Mesendoderm (in vitro differentiated cells): ENCODE measurements around the gene FAM83F.

Source experiments
- DNase-seq: peaks from one replicate; pipeline ENCODE4 v3.0.0; 2013
- H2AK5ac ChIP-seq: 2 replicates; pipeline ENCODE4 v1.6.1; 2013; ENCODE audit warnings: low read length, inconsistent platforms
- H2BK120ac ChIP-seq: 2 replicates; pipeline ENCODE4 v1.6.1; 2013; ENCODE audit warnings: low read depth, mild to moderate bottlenecking, low read length, moderate library complexity, mixed read lengths
- H2BK15ac ChIP-seq: replicated peaks from 2 replicates; pipeline ENCODE4 v1.6.1; 2013; ENCODE audit warnings: low read depth, mild to moderate bottlenecking, moderate library complexity
- H2BK5ac ChIP-seq: 2 replicates; pipeline ENCODE4 v1.6.1; 2013; ENCODE audit warnings: low read length, inconsistent platforms
- H3K18ac ChIP-seq: 2 replicates; pipeline ENCODE4 v1.6.1; 2013; ENCODE audit warnings: mild to moderate bottlenecking, low read length, mixed read lengths
- H3K23ac ChIP-seq: one replicate; pipeline ENCODE4 v1.6.1; 2013; ENCODE audit warnings: low read length
- H3K27ac ChIP-seq: 2 replicates; pipeline ENCODE4 v1.5.1; 2013; ENCODE audit warnings: low read depth, mild to moderate bottlenecking, inconsistent platforms, low read length, moderate library complexity
- H3K27me3 ChIP-seq: 2 replicates; pipeline ENCODE4 v1.6.1; 2013; ENCODE audit warnings: low read length, control low read depth, mild to moderate bottlenecking, inconsistent platforms; ENCODE audit not compliant: insufficient read depth, poor library complexity
- H3K36me3 ChIP-seq: 2 replicates; pipeline ENCODE4 v1.6.1; 2013; ENCODE audit warnings: low read length, inconsistent platforms; ENCODE audit not compliant: control insufficient read depth, insufficient read depth
- H3K4ac ChIP-seq: one replicate; pipeline ENCODE4 v1.6.1; 2013; ENCODE audit warnings: low read depth, mild to moderate bottlenecking, low read length, moderate library complexity
- H3K4me1 ChIP-seq: 2 replicates; pipeline ENCODE4 v1.6.1; 2013; ENCODE audit warnings: low read depth, low read length, inconsistent platforms; ENCODE audit not compliant: control insufficient read depth
- H3K4me2 ChIP-seq: 2 replicates; pipeline ENCODE4 v1.6.1; 2013; ENCODE audit warnings: low read length
- H3K4me3 ChIP-seq: 2 replicates; pipeline ENCODE4 v1.5.1; 2013; ENCODE audit warnings: mild to moderate bottlenecking, low read length
- H3K56ac ChIP-seq: one replicate; pipeline ENCODE4 v1.6.1; 2013; ENCODE audit warnings: low read length
- H3K79me1 ChIP-seq: 2 replicates; pipeline ENCODE4 v1.6.1; 2013; ENCODE audit warnings: low read length, inconsistent platforms
- H3K79me2 ChIP-seq: 2 replicates; pipeline ENCODE4 v1.6.1; 2013; ENCODE audit warnings: mild to moderate bottlenecking, low read length; ENCODE audit not compliant: control insufficient read depth, insufficient read depth
- H3K9ac ChIP-seq: 2 replicates; pipeline ENCODE4 v1.6.1; 2013; ENCODE audit warnings: low read length, inconsistent platforms
- H4K5ac ChIP-seq: one replicate; pipeline ENCODE4 v1.6.1; 2013; ENCODE audit warnings: low read length
- H4K8ac ChIP-seq: one replicate; pipeline ENCODE4 v1.6.1; 2013; ENCODE audit warnings: low read depth, mild to moderate bottlenecking, control low read depth, low read length, moderate library complexity
- WGBS: extraction: QIAGEN DNeasy Blood & Tissue Kit; methylation state at CpG from one replicate; pipeline ENCODE4 v1.1.7; 2013; ENCODE audit warnings: low lambda C conversion rate, missing lambda C conversion rate; ENCODE audit not compliant: insufficient coverage; ENCODE audit errors: extremely low coverage; 5-methylcytosine and 5-hydroxymethylcytosine counted together

The FAM83F gene

GRCh38 chr22:40002935-40003715 lies 8.4 kb downstream of the FAM83F start:
- no peak overlapping the region for H4K5ac ChIP-seq
- no peak overlapping the region for H3K4me2 ChIP-seq
- peaks cover 30% of the 10 kb centered on the region for H3K79me1 ChIP-seq
- H2AK5ac ChIP-seq = no peak overlapping the region
- no peak overlapping the region for H3K23ac ChIP-seq
- H2BK5ac ChIP-seq = no peak overlapping the region
- H4K8ac ChIP-seq = no peak overlapping the region
- H3K18ac ChIP-seq = no peak overlapping the region
- H3K4me1 ChIP-seq = peaks cover 28% of the 10 kb centered on the region
- no peak overlapping the region for H3K4ac ChIP-seq
- no peak overlapping the region for H3K27ac ChIP-seq
- no peaks in the 10 kb centered on the region for H3K27me3 ChIP-seq
- H3K4me3 ChIP-seq = no peak overlapping the region
- peaks cover 31% of the 10 kb centered on the region for H3K79me2 ChIP-seq
- DNase-seq = no peak
- H3K56ac ChIP-seq = no peak overlapping the region
- H2BK15ac ChIP-seq = no peak overlapping the region
- no CpG with 5 or more reads among the region's 6 CpGs for WGBS
- H2BK120ac ChIP-seq = no peak overlapping the region
- peaks cover 2% of the 10 kb centered on the region for H3K36me3 ChIP-seq
- no peak overlapping the region for H3K9ac ChIP-seq

- no peaks in the 10 kb centered on the region for H3K27me3 ChIP-seq
- no peak overlapping the region for H3K4me2 ChIP-seq
- H3K4me1 ChIP-seq = peaks cover 28% of the 10 kb centered on the region
- H3K56ac ChIP-seq = no peak overlapping the region
- peaks cover 23% of the 10 kb centered on the region for H3K79me1 ChIP-seq
- no peak overlapping the region for H3K18ac ChIP-seq
- no peak overlapping the region for H3K9ac ChIP-seq
- H3K79me2 ChIP-seq = peaks cover 20% of the 10 kb centered on the region
- no peak overlapping the region for H4K5ac ChIP-seq
- H2BK120ac ChIP-seq = no peak overlapping the region
- H2AK5ac ChIP-seq = no peak overlapping the region
- H2BK5ac ChIP-seq = no peak overlapping the region
- H3K4ac ChIP-seq = no peak overlapping the region
- no peak overlapping the region for H3K27ac ChIP-seq
- H4K8ac ChIP-seq = no peak overlapping the region
- DNase-seq = no peak
- WGBS = no CpG with 5 or more reads among the region's 6 CpGs
- H3K36me3 ChIP-seq = peaks cover 2% of the 10 kb centered on the region
- H3K4me3 ChIP-seq = no peak overlapping the region
- no peak overlapping the region for H2BK15ac ChIP-seq
- no peak overlapping the region for H3K23ac ChIP-seq
Measured at GRCh38 chr22:40004836-40005235, 10.1 kb downstream of the FAM83F start.

GRCh38 chr22:40006641-40007040 lies 11.9 kb downstream of the FAM83F start:
- no peaks in the 10 kb centered on the region for H3K27me3 ChIP-seq

GRCh38 chr22:40007853-40008710 lies 13.3 kb downstream of the FAM83F start:
- H3K4me2 ChIP-seq = no peak overlapping the region
- H4K5ac ChIP-seq = no peak overlapping the region
- no peaks in the 10 kb centered on the region for H3K27me3 ChIP-seq
- H3K56ac ChIP-seq = no peak overlapping the region
- peaks cover 15% of the 10 kb centered on the region for H3K4me1 ChIP-seq
- no peak overlapping the region for H3K4me3 ChIP-seq
- H3K36me3 ChIP-seq = peaks cover 2% of the 10 kb centered on the region
- DNase-seq = no peak
- no peak overlapping the region for H3K23ac ChIP-seq
- no peak overlapping the region for H3K4ac ChIP-seq
- peaks cover 22% of the 10 kb centered on the region for H3K79me1 ChIP-seq
- no CpG with 5 or more reads among the region's 27 CpGs for WGBS
- no peak overlapping the region for H2BK15ac ChIP-seq
- H3K27ac ChIP-seq = no peak overlapping the region
- H2AK5ac ChIP-seq = no peak overlapping the region
- no peak overlapping the region for H3K18ac ChIP-seq
- no peak overlapping the region for H2BK5ac ChIP-seq
- H3K9ac ChIP-seq = no peak overlapping the region
- no peak overlapping the region for H4K8ac ChIP-seq
- peaks cover 10% of the 10 kb centered on the region for H3K79me2 ChIP-seq
- no peak overlapping the region for H2BK120ac ChIP-seq

More at GRCh38 chr22:40006641-40007040, 11.9 kb downstream of the FAM83F start:
- DNase-seq = no peak
- Histone ChIP-seq H4K8ac (no peak overlapping the region), H3K23ac (no peak overlapping the region), H3K27ac (no peak overlapping the region), H2BK15ac (no peak overlapping the region), H3K9ac (no peak overlapping the region), H2AK5ac (no peak overlapping the region), H3K4ac (no peak overlapping the region), H3K79me2 (peaks cover 16% of the 10 kb centered on the region), H3K36me3 (peaks cover 2% of the 10 kb centered on the region), H3K56ac (no peak overlapping the region), H3K4me2 (no peak overlapping the region), H3K4me3 (no peak overlapping the region), H2BK120ac (no peak overlapping the region), H3K4me1 (peaks cover 23% of the 10 kb centered on the region), H2BK5ac (no peak overlapping the region), H3K18ac (no peak overlapping the region), H3K79me1 (peaks cover 25% of the 10 kb centered on the region), H4K5ac (no peak overlapping the region)
- no CpG with 5 or more reads among the region's 8 CpGs for WGBS

GRCh38 chr22:40008726-40009291 lies 14.1 kb downstream of the FAM83F start:
- Histone ChIP-seq H3K27ac (no peak overlapping the region), H3K4me2 (no peak overlapping the region)

More at GRCh38 chr22:40008726-40009291, 14.1 kb downstream of the FAM83F start:
- H3K9ac ChIP-seq = no peak overlapping the region
- H3K4me3 ChIP-seq = no peak overlapping the region
- H3K36me3 ChIP-seq = peaks cover 2% of the 10 kb centered on the region
- H2AK5ac ChIP-seq = no peak overlapping the region
- H3K4ac ChIP-seq = no peak overlapping the region
- H3K23ac ChIP-seq = no peak overlapping the region
- H2BK5ac ChIP-seq = no peak overlapping the region
- H2BK15ac ChIP-seq = no peak overlapping the region
- no peak overlapping the region for H4K8ac ChIP-seq
- peak; percentile 54 for DNase-seq
- H2BK120ac ChIP-seq = no peak overlapping the region
- no peaks in the 10 kb centered on the region for H3K27me3 ChIP-seq
- peaks cover 21% of the 10 kb centered on the region for H3K79me1 ChIP-seq
- peaks cover 15% of the 10 kb centered on the region for H3K4me1 ChIP-seq
- peak overlapping the region; percentile 70 for H3K56ac ChIP-seq
- no CpG with 5 or more reads among the region's 10 CpGs for WGBS
- peaks cover 6% of the 10 kb centered on the region for H3K79me2 ChIP-seq
- H3K18ac ChIP-seq = no peak overlapping the region
- no peak overlapping the region for H4K5ac ChIP-seq
